Liver (tissue), 9 donors: Measurements from ENCODE around the gene IRF8. TPM values are rescaled to one million over a fixed set of nuclear protein-coding genes. Genes with fewer than 3 reads are reported as not detected.

Experiments used
- DNase-seq: peaks from one replicate; pipeline ENCODE4 v3.0.0-alpha.2; 2017; ENCODE audit warnings: low spot score
- H3K27ac ChIP-seq, 2 donors: one replicate each; pipeline ENCODE4 v1.7.0; 2013; ENCODE audit warnings: inconsistent platforms in 2 of 2, low read length in 2 of 2, control low read depth in 1 of 2, low read depth in 1 of 2, mild to moderate bottlenecking in 1 of 2
- H3K27me3 ChIP-seq, 4 donors: one replicate each; pipeline versions ENCODE4 v1.6.1 to v1.7.0; 2013; ENCODE audit warnings: low read length in 3 of 4, inconsistent platforms in 1 of 4, mild to moderate bottlenecking in 1 of 4, moderate library complexity in 1 of 4; ENCODE audit not compliant: control insufficient read depth in 4 of 4, insufficient read depth in 4 of 4
- H3K36me3 ChIP-seq, 4 donors: one replicate each; pipeline versions ENCODE4 v1.6.1 to v1.7.0; 2013; ENCODE audit warnings: low read length in 3 of 4, mild to moderate bottlenecking in 3 of 4, low read depth in 1 of 4, moderate library complexity in 1 of 4; ENCODE audit not compliant: control insufficient read depth in 4 of 4, insufficient read depth in 3 of 4
- H3K4me1 ChIP-seq, 4 donors: one replicate each; pipeline versions ENCODE4 v1.6.1 to v1.7.0; 2013; ENCODE audit warnings: low read length in 3 of 4, mild to moderate bottlenecking in 3 of 4, moderate library complexity in 1 of 4; ENCODE audit not compliant: control insufficient read depth in 4 of 4, insufficient read depth in 4 of 4
- H3K4me3 ChIP-seq, 3 donors: one replicate each; pipeline versions ENCODE4 v1.6.1 to v1.7.0; 2013; ENCODE audit warnings: low read length in 3 of 3, control low read depth in 1 of 3, low read depth in 1 of 3, mild to moderate bottlenecking in 1 of 3
- H3K9ac ChIP-seq, 2 donors: one replicate each; pipeline ENCODE4 v1.7.0; 2013; ENCODE audit warnings: low read length in 2 of 2, mild to moderate bottlenecking in 2 of 2, moderate library complexity in 2 of 2, control low read depth in 1 of 2, low read depth in 1 of 2
- H3K9me3 ChIP-seq, 4 donors: one replicate each; pipeline versions ENCODE4 v1.6.1 to v1.7.0; 2013; ENCODE audit warnings: low read length in 3 of 4; ENCODE audit not compliant: control insufficient read depth in 4 of 4
- ATF3 ChIP-seq: IDR thresholded peaks from 2 replicates; pipeline ENCODE4 v1.6.1; 2016; ENCODE audit warnings: antibody characterized with exemption
- FOXA2 ChIP-seq: IDR thresholded peaks from 2 replicates; pipeline ENCODE4 v1.6.1; 2016; ENCODE audit warnings: antibody characterized with exemption
- HNF4G ChIP-seq: IDR thresholded peaks from 2 replicates; pipeline ENCODE4 v1.6.1; 2016; ENCODE audit warnings: antibody characterized with exemption
- JUND ChIP-seq, 2 donors: IDR thresholded peaks; 2 replicates each; pipeline ENCODE4 v1.6.1; 2016; ENCODE audit warnings: antibody characterized with exemption in 2 of 2
- MAX ChIP-seq: IDR thresholded peaks from 2 replicates; pipeline ENCODE4 v1.6.1; 2016; ENCODE audit warnings: antibody characterized with exemption
- NR2F2 ChIP-seq: IDR thresholded peaks from 2 replicates; pipeline ENCODE4 v1.6.1; 2016; ENCODE audit warnings: antibody characterized with exemption
- RAD21 ChIP-seq, 2 donors: IDR thresholded peaks; 2 replicates each; pipeline ENCODE4 v1.6.1; 2016; ENCODE audit warnings: antibody characterized with exemption in 2 of 2, mild to moderate bottlenecking in 2 of 2
- REST ChIP-seq: IDR thresholded peaks from 2 replicates; pipeline ENCODE4 v1.6.1; 2016; ENCODE audit warnings: antibody characterized with exemption, mild to moderate bottlenecking
- RXRA ChIP-seq, 2 donors: IDR thresholded peaks; 2 replicates each; pipeline ENCODE4 v1.6.1; 2017 to 2018; ENCODE audit warnings: antibody characterized with exemption in 2 of 2, mild to moderate bottlenecking in 1 of 2
- SP1 ChIP-seq: IDR thresholded peaks from 2 replicates; pipeline ENCODE4 v1.6.1; 2018; ENCODE audit warnings: antibody characterized with exemption, mild to moderate bottlenecking
- TAF1 ChIP-seq: conservative IDR thresholded peaks from 2 replicates; pipeline ENCODE4 v1.6.1; 2016; ENCODE audit warnings: antibody characterized with exemption, mild to moderate bottlenecking
- ZBTB33 ChIP-seq: IDR thresholded peaks from 2 replicates; pipeline ENCODE4 v1.6.1; 2016; ENCODE audit warnings: antibody characterized with exemption
- WGBS: extraction: QIAGEN DNeasy Blood & Tissue Kit; methylation state at CpG from one replicate; pipeline ENCODE4 v1.1.7; 2013; 5-methylcytosine and 5-hydroxymethylcytosine counted together
- polyA plus RNA-seq, 2 donors: library from polyadenylated mRNA; stranded (reverse) in 1 of 2; unstranded in 1 of 2; fragments of 200-250 nt in 1 of 2; fragments of >200 nt in 1 of 2; fragmentation: Nextera tagmentation in 1 of 2; extraction: Ambion mirVana in 1 of 2; gene quantifications; one replicate each; pipeline versions ENCODE4 v1.2.1 to v1.2.3, GENCODE V29; 2013 to 2015
- total RNA-seq, 2 donors: library from RNA; depleted of rRNA; stranded (reverse); fragments of >200 nt; gene quantifications; one replicate each; pipeline ENCODE4 v1.2.3, GENCODE V29; 2014
- donor health status: healthy.
- donor health status: healthy.
- donor health status: healthy.
- donor health status: healthy.
- donor health status: healthy.

Gene IRF8
- total and polyA plus RNA-seq, 4 donors: 5.1 to 25.8 (median 12.3) TPM

- TF ChIP-seq RXRA (IDR thresholded peaks at IDR 0.05): no peak
- no peak for TF ChIP-seq JUND (IDR thresholded peaks at IDR 0.05)
- no peak for TF ChIP-seq FOXA2
- TF ChIP-seq ATF3: no peak
- TF ChIP-seq MAX: no peak
- peaks cover 7 to 39% (median 10%) of the 10 kb centered on the region in 4 donors for H3K36me3 ChIP-seq
- H3K27me3 ChIP-seq: no peaks in the 10 kb centered on the region
- no peak overlapping the region for H3K4me3 ChIP-seq
- H3K27ac ChIP-seq: no peak overlapping the region
- WGBS: 97% methylated on average over 30 of the region's 30 CpGs
- H3K9me3 ChIP-seq: no peaks in the 10 kb centered on the region
- peaks cover 8 to 19% (median 11%) of the 10 kb centered on the region in 4 donors for H3K4me1 ChIP-seq
- no peak for DNase-seq
- H3K9ac ChIP-seq: no peak overlapping the region
Measured at GRCh38 chr16:85918436-85918835, 19.5 kb downstream of the IRF8 start.

GRCh38 chr16:85919271-85920267, 20.6 kb downstream of the IRF8 start:
- peaks cover 8 to 19% (median 11%) of the 10 kb centered on the region in 4 donors for H3K4me1 ChIP-seq
- no peak for DNase-seq
- H3K36me3 ChIP-seq: peaks cover 6 to 31% (median 10%) of the 10 kb centered on the region in 4 donors
- H3K4me3 ChIP-seq: no peak overlapping the region
- no peaks in the 10 kb centered on the region for H3K9me3 ChIP-seq
- no peak for TF ChIP-seq MAX
- TF ChIP-seq ZBTB33: no peak
- no peak for TF ChIP-seq REST
- no peak for TF ChIP-seq HNF4G
- TF ChIP-seq ATF3: no peak
- no peak for TF ChIP-seq TAF1
- TF ChIP-seq RAD21 (IDR thresholded peaks at IDR 0.05): no peak
- no peak for TF ChIP-seq NR2F2
- TF ChIP-seq SP1: no peak
- WGBS: 93% methylated on average over 29 of the region's 29 CpGs
- H3K27ac ChIP-seq: no peak overlapping the region
- H3K9ac ChIP-seq: no peak overlapping the region
- H3K27me3 ChIP-seq: no peaks in the 10 kb centered on the region
